ENCODE measurements around the gene MUC2. TPM values are rescaled to one million over a fixed set of nuclear protein-coding genes. Genes with fewer than 3 reads are reported as not detected.

Gene MUC2
- total RNA-seq, 2 donors from 2014 or later: under 0.01 TPM; not detected in 1

- ATAC-seq (no peak), DNase-seq (no peak)
- no peak overlapping the region for H3K27ac ChIP-seq
- H3K27me3 ChIP-seq: no peaks in the 10 kb centered on the region
- no peaks in the 10 kb centered on the region for H3K36me3 ChIP-seq (replicated peaks in 1 of 2; ENCODE audit: insufficient read depth in 1 of 2, low read depth in 2 of 2)
- intact Hi-C loops (cut with DNase I): no loop called here
- H3K4me1 ChIP-seq: no peaks in the 10 kb centered on the region
- H3K9me3 ChIP-seq: no peaks in the 10 kb centered on the region
- whole genome bisulfite sequencing, 2 donors: 53 to 61% methylated on average over 9 of the region's 9 CpGs
- no peak overlapping the region for H3K4me3 ChIP-seq
- TF ChIP-seq CTCF (IDR thresholded peaks at IDR 0.05) (no peak), POLR2A (IDR thresholded peaks at IDR 0.05) (no peak)
Measured at GRCh38 chr11:1062075-1062820, 12.4 kb upstream of the MUC2 start.

- DNase-seq: no peak
- Histone ChIP-seq H3K27ac (no peak overlapping the region), H3K4me3 (no peak overlapping the region), H3K4me1 (no peaks in the 10 kb centered on the region), H3K9me3 (no peaks in the 10 kb centered on the region), H3K27me3 (no peaks in the 10 kb centered on the region), H3K36me3 (replicated peaks in 1 of 2; ENCODE audit: insufficient read depth in 1 of 2, low read depth in 2 of 2) (no peaks in the 10 kb centered on the region)
- no peak for TF ChIP-seq POLR2A (IDR thresholded peaks at IDR 0.05)
- TF ChIP-seq CTCF (IDR thresholded peaks at IDR 0.05): no peak
- WGBS, 2 donors: 24 to 45% methylated on average over 3 of the region's 3 CpGs
- ATAC-seq: no peak
- intact Hi-C loops (cut with DNase I): no loop called here
Measured at GRCh38 chr11:1064167-1064566, 10.5 kb upstream of the MUC2 start.

- H3K27me3 ChIP-seq: no peaks in the 10 kb centered on the region
- ATAC-seq: no peak
- intact Hi-C loops (cut with DNase I): no loop called here
- no peak overlapping the region for H3K4me3 ChIP-seq
- no peaks in the 10 kb centered on the region for H3K9me3 ChIP-seq
- TF ChIP-seq CTCF (IDR thresholded peaks at IDR 0.05) (no peak), POLR2A (IDR thresholded peaks at IDR 0.05) (no peak)
- no peak for DNase-seq
- peaks cover 3% of the 10 kb centered on the region for H3K4me1 ChIP-seq
- H3K27ac ChIP-seq: no peak overlapping the region
- WGBS, 2 donors: 53 to 56% methylated on average over 8 of the region's 8 CpGs
- H3K36me3 ChIP-seq (replicated peaks in 1 of 2; ENCODE audit: insufficient read depth in 1 of 2, low read depth in 2 of 2): no peaks in the 10 kb centered on the region
Measured at GRCh38 chr11:1067812-1068496, 6.7 kb upstream of the MUC2 start.

GRCh38 chr11:1069740-1070139 is 4.9 kb upstream of the MUC2 start:
- Histone ChIP-seq H3K36me3 (replicated peaks in 1 of 2; ENCODE audit: insufficient read depth in 1 of 2, low read depth in 2 of 2) (no peaks in the 10 kb centered on the region), H3K4me3 (no peak overlapping the region), H3K9me3 (no peaks in the 10 kb centered on the region), H3K27me3 (no peaks in the 10 kb centered on the region), H3K4me1 (peaks cover 15% of the 10 kb centered on the region), H3K27ac (no peak overlapping the region)
- intact Hi-C loops (cut with DNase I): no loop called here
- ATAC-seq (no peak), DNase-seq (no peak)
- TF ChIP-seq POLR2A (IDR thresholded peaks at IDR 0.05) (no peak), CTCF (IDR thresholded peaks at IDR 0.05) (no peak)
